CD4-positive, alpha-beta T cell treated with Interleukin-15 for 4 hours (primary cell): ENCODE results near the gene CYP4A11.
"Not testable (repeated sequence)": the region's sequence is repeated elsewhere in the genome, so short reads cannot be mapped to it uniquely, and the experiment has no call there.

Experiments
- DNase-seq: peaks from one replicate; pipeline ENCODE4 v3.0.0-alpha.2; 2020; ENCODE audit warnings: low spot score

Gene CYP4A11

GRCh38 chr1:46927249-46927835 lies 13.9 kb downstream of the CYP4A11 start:
- DNase-seq = no peak

- DNase-seq = no peak
Measured at GRCh38 chr1:46910790-46911189, 30.5 kb downstream of the CYP4A11 start.

- DNase-seq = no peak
Measured at GRCh38 chr1:46903481-46903880, 37.8 kb downstream of the CYP4A11 start.

- no peak for DNase-seq
Measured at GRCh38 chr1:46900401-46900800, 40.9 kb downstream of the CYP4A11 start.

GRCh38 chr1:46881656-46882055 lies 59.6 kb downstream of the CYP4A11 start:
- not testable (repeated sequence) for DNase-seq
